ENCODE results near the gene SPNS3.

The SPNS3 gene

DNA sequence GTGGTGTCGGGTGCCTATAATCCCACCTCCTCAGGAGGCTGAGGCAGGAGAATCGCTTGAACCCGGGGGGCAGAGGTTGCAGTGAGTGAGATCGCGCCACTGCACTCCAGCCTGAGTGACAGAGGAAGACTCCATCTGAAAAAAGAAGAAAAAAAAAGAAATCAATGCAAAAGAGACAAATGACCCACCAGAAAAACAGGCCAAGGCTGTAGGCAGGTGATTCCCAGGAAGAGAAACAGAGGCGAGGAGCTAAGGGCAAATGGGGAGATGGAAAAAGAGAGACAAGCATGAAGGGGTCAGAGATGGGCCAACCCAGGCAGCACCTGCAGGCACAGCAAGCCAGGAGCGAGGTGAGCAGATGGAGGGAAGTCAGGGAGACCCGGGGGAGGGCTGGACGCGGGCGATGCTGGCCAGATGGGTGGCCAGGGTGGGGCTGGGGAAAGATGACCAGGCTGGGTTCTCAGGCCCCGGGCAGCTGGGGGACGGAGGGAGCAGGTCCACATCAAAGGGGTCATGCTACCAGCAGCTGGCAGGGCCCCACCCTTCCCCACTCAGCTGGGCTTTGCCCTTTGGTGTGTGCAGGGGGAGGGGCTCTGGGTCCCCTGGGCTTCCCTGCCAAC, 95.9 kb downstream of the SPNS3 start:
- Histone ChIP-seq H3K4me2 (ENCODE audit: low read length) (no peak overlapping the region), H3K36me3 (ENCODE audit: insufficient read depth, low read length) (no peaks in the 10 kb centered on the region), H3K9ac (ENCODE audit: low read depth, low read length) (no peak overlapping the region), H3K9me3 (replicated peaks; ENCODE audit: low read length) (no peaks in the 10 kb centered on the region), H3K4me3 (ENCODE audit: low read length) (no peak overlapping the region), H3K27me3 (ENCODE audit: control insufficient read depth, insufficient read depth, low read length) (peaks cover 60% of the 10 kb centered on the region), H3K4me1 (ENCODE audit: control insufficient read depth, insufficient read depth, low read length) (no peaks in the 10 kb centered on the region)

DNA sequence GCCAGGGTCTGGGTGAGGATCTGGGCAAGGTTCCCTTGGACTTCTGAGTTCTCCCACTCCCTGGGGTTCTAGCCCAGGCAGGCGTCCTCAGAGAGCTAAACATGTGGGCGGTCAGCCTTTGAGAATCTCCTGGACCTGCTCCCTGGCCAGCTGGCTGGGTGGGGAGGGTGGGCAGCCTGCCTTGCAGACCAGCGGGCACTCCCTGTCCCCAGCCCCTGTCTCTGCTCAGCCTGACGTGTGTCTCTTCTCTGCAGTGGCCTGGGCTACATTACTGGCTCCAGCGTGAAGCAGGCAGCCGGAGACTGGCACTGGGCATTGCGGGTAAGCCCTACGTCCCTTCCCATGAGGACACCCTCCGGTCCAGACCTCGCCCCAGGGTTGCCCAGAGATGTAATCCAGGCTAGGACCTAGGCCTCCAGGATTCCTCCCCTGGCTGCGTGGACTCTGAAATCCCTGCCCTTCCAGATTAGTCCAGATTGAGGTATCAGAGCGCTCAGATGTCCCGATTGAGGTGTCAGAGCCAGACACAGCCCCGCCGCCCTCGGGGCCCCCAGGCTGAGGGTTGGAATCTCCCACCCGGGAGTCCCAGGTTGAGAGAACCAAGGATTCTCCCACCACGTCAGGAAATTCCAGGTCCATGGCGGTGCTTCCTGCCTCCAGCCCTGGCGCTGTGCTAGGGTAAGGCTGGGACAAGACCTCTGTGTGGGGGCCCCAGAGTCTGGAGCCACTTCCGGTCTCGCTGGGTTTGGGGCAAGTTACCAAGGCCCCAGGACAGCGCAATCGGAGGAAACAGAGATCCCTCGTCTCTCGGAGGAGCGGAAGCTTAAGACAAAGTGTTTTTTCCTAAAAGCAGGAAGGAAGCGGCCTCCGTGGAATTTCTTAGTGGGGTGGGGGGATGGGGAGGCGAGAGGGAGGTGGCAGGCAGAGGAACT, 97.3 kb downstream of the SPNS3 start:
- Histone ChIP-seq H3K27me3 (ENCODE audit: control insufficient read depth, insufficient read depth, low read length) (peaks cover 53% of the 10 kb centered on the region), H3K9ac (ENCODE audit: low read depth, low read length) (no peak overlapping the region), H3K4me1 (ENCODE audit: control insufficient read depth, insufficient read depth, low read length) (no peaks in the 10 kb centered on the region), H3K4me2 (ENCODE audit: low read length) (no peak overlapping the region), H3K4me3 (ENCODE audit: low read length) (no peak overlapping the region), H3K36me3 (ENCODE audit: insufficient read depth, low read length) (no peaks in the 10 kb centered on the region), H3K9me3 (replicated peaks; ENCODE audit: low read length) (no peaks in the 10 kb centered on the region)

DNA sequence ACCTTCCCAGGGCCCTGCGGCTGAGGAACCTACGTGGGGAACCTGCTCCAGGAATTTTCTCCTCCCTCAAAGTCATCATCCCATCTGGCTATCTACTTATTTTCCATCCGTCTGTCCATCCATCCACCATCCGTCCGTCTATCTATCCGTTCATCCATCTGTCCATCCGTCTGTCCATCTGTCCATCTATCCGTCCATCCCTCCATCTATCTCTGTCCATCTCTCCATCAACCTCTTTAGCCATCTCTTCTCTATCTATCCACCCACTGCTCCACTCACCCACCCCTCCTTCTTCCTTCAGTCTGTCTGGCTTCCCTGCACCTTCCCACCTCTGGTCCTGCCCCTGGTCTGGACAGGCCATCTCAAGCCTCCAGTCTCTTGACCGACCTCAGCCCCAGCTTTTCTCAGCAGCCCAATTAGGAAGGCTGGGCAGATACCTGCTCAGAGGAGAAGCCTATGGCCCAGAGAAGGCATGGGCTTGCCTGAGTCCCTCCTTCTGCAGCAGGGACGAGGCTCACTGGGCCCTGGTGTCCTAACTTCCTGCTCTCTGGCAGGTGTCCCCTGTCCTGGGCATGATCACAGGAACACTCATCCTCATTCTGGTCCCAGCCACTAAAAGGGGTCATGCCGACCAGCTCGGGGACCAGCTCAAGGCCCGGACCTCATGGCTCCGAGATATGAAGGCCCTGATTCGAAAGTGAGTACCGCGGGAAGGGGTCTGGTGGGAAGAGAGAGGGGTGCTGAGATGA, 98.4 kb downstream of the SPNS3 start:
- no peak overlapping the region for H3K4me2 ChIP-seq (ENCODE audit: low read length)
- H3K27me3 ChIP-seq (ENCODE audit: control insufficient read depth, insufficient read depth, low read length), result peaks cover 45% of the 10 kb centered on the region
- H3K9ac ChIP-seq (ENCODE audit: low read depth, low read length), result no peak overlapping the region
- H3K36me3 ChIP-seq (ENCODE audit: insufficient read depth, low read length), result no peaks in the 10 kb centered on the region
- no peaks in the 10 kb centered on the region for H3K9me3 ChIP-seq (replicated peaks; ENCODE audit: low read length)
- H3K4me1 ChIP-seq (ENCODE audit: control insufficient read depth, insufficient read depth, low read length), result no peaks in the 10 kb centered on the region
- H3K4me3 ChIP-seq (ENCODE audit: low read length), result no peak overlapping the region

DNA sequence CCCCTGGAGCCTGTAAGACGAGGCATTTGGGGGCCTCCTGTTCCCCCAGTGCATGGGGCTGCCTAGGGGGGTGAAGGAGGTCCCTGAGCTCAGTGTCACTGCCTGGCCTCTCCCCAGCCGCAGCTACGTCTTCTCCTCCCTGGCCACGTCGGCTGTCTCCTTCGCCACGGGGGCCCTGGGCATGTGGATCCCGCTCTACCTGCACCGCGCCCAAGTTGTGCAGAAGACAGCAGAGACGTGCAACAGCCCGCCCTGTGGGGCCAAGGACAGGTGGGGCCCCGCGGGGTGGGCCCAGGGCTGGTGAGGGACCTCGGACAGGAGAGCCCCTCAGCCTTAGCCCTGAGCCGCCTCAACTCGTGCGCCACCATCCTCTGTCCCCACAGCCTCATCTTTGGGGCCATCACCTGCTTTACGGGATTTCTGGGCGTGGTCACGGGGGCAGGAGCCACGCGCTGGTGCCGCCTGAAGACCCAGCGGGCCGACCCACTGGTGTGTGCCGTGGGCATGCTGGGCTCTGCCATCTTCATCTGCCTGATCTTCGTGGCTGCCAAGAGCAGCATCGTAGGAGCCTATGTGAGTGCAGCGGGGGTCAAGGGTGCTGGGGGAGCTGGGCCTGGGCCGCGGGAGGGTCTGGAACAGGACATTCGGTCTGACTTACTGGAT, 99.3 kb downstream of the SPNS3 start:
- Histone ChIP-seq H3K4me3 (ENCODE audit: low read length) (no peak overlapping the region), H3K36me3 (ENCODE audit: insufficient read depth, low read length) (peaks cover 6% of the 10 kb centered on the region), H3K27me3 (ENCODE audit: control insufficient read depth, insufficient read depth, low read length) (peaks cover 39% of the 10 kb centered on the region), H3K9me3 (replicated peaks; ENCODE audit: low read length) (no peaks in the 10 kb centered on the region), H3K4me2 (ENCODE audit: low read length) (no peak overlapping the region), H3K4me1 (ENCODE audit: control insufficient read depth, insufficient read depth, low read length) (no peaks in the 10 kb centered on the region), H3K9ac (ENCODE audit: low read depth, low read length) (no peak overlapping the region)

DNA sequence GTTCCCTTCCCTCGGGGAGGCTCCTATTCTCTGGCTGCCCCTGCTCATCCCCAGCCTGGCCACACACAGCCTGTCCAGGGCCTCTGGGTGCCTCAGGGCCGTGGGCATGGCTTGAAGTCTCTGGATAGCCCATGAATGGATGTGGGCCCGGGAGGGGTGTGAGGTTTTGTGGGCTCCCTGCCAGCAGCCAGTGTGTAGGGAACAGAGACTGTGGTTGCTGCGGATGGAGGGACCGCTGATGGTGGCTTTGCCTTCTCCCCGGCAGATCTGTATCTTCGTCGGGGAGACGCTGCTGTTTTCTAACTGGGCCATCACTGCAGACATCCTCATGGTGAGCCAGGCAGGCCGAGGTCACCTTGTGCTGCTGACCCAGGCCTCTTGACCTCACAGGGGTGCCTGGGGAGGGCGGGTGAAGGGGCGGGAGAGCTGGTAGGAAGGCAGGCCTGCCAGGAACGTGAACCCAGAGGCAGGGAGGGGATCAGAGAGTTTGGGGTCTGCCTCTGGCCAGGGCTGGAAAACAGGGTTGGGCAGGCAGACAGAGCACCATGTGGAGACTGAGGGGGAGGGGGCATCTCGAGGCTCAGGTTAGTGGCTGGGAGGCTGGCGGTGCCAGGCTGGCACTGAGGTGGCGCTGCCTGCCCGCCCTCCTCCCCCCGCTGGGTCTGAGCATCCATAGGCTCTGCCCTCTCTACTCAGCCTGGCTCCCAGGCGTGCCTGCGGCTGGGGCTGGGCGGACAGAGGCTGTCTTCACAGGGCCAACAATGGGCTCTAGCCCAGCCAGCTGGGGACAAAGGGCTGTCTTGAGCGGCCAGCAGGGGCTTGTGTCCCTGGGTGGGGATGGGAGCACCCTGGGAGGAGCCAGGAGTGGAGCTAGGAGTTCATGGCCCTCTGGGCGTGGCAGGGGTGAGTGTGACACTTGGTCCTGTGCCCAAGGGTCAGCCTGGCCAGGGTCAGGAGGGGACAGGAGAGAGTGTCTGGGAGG, 100.1 kb downstream of the SPNS3 start:
- Histone ChIP-seq H3K4me2 (ENCODE audit: low read length) (no peak overlapping the region), H3K9ac (ENCODE audit: low read depth, low read length) (no peak overlapping the region), H3K27me3 (ENCODE audit: control insufficient read depth, insufficient read depth, low read length) (peaks cover 35% of the 10 kb centered on the region), H3K4me3 (ENCODE audit: low read length) (no peak overlapping the region), H3K4me1 (ENCODE audit: control insufficient read depth, insufficient read depth, low read length) (no peaks in the 10 kb centered on the region), H3K9me3 (replicated peaks; ENCODE audit: low read length) (no peaks in the 10 kb centered on the region), H3K36me3 (ENCODE audit: insufficient read depth, low read length) (peaks cover 6% of the 10 kb centered on the region)

DNA sequence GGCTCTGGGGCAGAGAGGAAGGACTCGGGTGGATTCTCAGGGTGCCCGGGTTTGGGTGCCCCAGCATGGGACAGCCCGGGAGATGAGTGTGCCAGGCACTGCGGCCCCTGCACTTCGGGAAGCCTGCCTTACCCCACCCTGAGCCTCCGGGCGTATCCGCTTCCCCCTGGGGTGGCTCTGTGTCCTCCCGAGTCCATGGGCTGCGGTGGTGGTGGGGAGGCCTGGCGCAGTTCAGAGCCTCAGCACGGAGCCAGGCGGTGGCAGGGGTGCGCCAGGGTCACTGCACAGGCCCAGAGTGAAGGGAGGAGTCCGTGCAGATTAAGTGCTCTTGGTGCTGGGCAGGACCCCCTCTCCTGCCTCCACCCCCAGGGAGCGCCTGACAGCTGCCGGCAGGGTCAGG, 100.8 kb downstream of the SPNS3 start:
- Histone ChIP-seq H3K36me3 (ENCODE audit: insufficient read depth, low read length) (peaks cover 13% of the 10 kb centered on the region), H3K4me1 (ENCODE audit: control insufficient read depth, insufficient read depth, low read length) (no peaks in the 10 kb centered on the region), H3K27me3 (ENCODE audit: control insufficient read depth, insufficient read depth, low read length) (peaks cover 34% of the 10 kb centered on the region), H3K4me2 (ENCODE audit: low read length) (no peak overlapping the region), H3K9me3 (replicated peaks; ENCODE audit: low read length) (no peaks in the 10 kb centered on the region), H3K9ac (ENCODE audit: low read depth, low read length) (no peak overlapping the region), H3K4me3 (ENCODE audit: low read length) (no peak overlapping the region)

DNA sequence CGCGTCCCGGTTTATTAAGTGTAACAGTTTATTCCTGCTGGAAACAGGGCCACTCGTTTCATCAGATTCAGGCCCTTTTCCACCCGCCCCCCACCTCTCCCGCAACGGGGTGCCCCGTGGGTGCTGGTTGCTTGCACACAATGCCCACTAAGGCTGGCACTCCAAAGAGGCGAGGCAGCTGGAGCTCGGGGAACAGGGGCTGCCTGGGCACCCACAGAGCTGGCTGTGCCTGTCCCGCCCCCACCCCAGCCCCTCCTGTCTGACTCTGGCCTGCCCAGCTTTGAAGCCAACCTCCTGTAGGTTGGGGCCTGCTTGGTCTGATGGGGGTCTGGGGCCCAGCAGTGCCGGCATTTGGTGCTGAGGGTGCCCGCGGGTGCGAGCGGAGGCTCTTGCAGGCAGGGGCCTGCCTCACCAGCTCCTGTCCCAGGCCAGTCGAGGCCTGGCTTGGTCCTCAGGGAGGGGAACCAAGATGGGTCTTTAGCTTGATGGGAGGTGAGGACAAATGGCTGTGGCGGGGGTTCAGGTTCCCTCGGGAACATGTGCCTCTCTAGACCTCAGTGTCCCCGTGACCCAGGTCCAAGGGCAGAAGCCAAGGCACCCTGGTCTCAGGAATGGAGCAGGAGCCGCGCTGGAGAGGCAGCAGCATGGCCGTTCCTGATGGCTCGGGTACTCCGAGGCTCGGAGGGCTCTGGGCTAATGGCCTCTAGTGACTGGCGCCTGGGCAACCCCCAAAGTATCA, 101.4 kb downstream of the SPNS3 start:
- no peaks in the 10 kb centered on the region for H3K4me1 ChIP-seq (ENCODE audit: control insufficient read depth, insufficient read depth, low read length)
- no peaks in the 10 kb centered on the region for H3K9me3 ChIP-seq (replicated peaks; ENCODE audit: low read length)
- H3K36me3 ChIP-seq (ENCODE audit: insufficient read depth, low read length), result peaks cover 19% of the 10 kb centered on the region
- H3K9ac ChIP-seq (ENCODE audit: low read depth, low read length), result no peak overlapping the region
- no peak overlapping the region for H3K4me3 ChIP-seq (ENCODE audit: low read length)
- no peak overlapping the region for H3K4me2 ChIP-seq (ENCODE audit: low read length)
- peaks cover 29% of the 10 kb centered on the region for H3K27me3 ChIP-seq (ENCODE audit: control insufficient read depth, insufficient read depth, low read length)

DNA sequence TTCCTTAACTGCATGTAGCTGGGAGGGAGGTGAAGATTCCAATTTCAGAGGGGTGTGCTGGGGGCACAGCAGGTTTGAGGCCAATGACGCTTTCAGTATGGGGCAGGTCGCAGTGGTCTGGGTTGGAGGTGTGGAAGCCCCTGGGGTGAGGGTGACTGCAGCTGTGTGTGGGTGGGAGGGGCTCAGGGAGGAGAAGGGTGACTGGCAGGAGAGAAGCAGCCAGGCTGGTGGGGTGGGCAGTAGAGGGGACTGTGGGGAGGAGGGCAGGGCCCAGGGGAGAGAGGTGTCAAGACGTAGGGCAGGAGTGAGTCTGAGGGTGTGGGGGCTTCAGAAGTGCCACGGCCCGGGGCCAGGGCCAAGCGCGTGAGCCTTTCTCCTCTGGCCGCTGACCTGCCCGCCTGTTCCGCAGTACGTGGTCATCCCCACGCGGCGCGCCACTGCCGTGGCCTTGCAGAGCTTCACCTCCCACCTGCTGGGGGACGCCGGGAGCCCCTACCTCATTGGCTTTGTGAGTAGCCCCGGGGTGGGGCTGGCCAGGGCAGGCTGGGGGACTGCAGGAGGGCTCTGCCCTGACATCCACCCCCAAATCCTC, 102.0 kb downstream of the SPNS3 start:
- no peak overlapping the region for H3K4me3 ChIP-seq (ENCODE audit: low read length)
- H3K36me3 ChIP-seq (ENCODE audit: insufficient read depth, low read length), result peaks cover 25% of the 10 kb centered on the region
- H3K4me2 ChIP-seq (ENCODE audit: low read length), result no peak overlapping the region
- no peaks in the 10 kb centered on the region for H3K9me3 ChIP-seq (replicated peaks; ENCODE audit: low read length)
- H3K4me1 ChIP-seq (ENCODE audit: control insufficient read depth, insufficient read depth, low read length), result no peaks in the 10 kb centered on the region
- peaks cover 23% of the 10 kb centered on the region for H3K27me3 ChIP-seq (ENCODE audit: control insufficient read depth, insufficient read depth, low read length)
- no peak overlapping the region for H3K9ac ChIP-seq (ENCODE audit: low read depth, low read length)

DNA sequence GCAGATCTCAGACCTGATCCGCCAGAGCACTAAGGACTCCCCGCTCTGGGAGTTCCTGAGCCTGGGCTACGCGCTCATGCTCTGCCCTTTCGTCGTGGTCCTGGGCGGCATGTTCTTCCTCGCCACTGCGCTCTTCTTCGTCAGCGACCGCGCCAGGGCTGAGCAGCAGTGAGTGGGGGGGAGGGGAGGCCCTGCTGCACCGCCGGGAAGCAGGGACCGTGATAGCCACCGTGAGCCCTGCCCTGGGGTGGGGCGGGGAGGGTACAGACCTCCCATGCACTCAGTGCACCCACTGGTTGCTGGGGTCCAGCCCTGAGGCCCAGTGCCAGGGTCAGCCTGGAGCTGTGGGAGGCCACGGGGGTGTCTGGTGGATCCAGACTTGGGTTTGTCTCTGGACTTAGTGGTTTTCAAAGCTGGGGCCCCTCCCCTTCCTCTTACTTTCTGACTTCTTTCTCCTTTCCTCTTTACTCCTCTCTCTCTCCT, 102.6 kb downstream of the SPNS3 start:
- Histone ChIP-seq H3K4me2 (ENCODE audit: low read length) (no peak overlapping the region), H3K4me3 (ENCODE audit: low read length) (no peak overlapping the region), H3K36me3 (ENCODE audit: insufficient read depth, low read length) (peaks cover 29% of the 10 kb centered on the region), H3K9me3 (replicated peaks; ENCODE audit: low read length) (no peaks in the 10 kb centered on the region), H3K4me1 (ENCODE audit: control insufficient read depth, insufficient read depth, low read length) (no peaks in the 10 kb centered on the region), H3K9ac (ENCODE audit: low read depth, low read length) (no peak overlapping the region), H3K27me3 (ENCODE audit: control insufficient read depth, insufficient read depth, low read length) (peaks cover 17% of the 10 kb centered on the region)
